VCaP (cell line): Measurements from ENCODE around the gene HMGB4.

Experiments used
- H3K27ac ChIP-seq: fragments of 450-650 bp; 2 replicates; pipeline ENCODE4 v1.5.1; 2017
- CTCF ChIP-seq: fragments of 450-650 bp; conservative IDR thresholded peaks from 2 replicates; pipeline ENCODE4 v1.5.1; 2017; ENCODE audit warnings: mild to moderate bottlenecking, moderate library complexity

The HMGB4 gene

GRCh38 chr1:33905241-33905640, 41.4 kb downstream of the HMGB4 start:
- TF ChIP-seq CTCF: no peak
- H3K27ac ChIP-seq: no peak overlapping the region

- no peak overlapping the region for H3K27ac ChIP-seq
- TF ChIP-seq CTCF: no peak
Observed at GRCh38 chr1:33906156-33906555, 42.3 kb downstream of the HMGB4 start.

GRCh38 chr1:33908324-33908956, 44.6 kb downstream of the HMGB4 start:
- no peak for TF ChIP-seq CTCF
- H3K27ac ChIP-seq: no peak overlapping the region
